B cell (primary cell): ENCODE measurements around the gene XRCC6.

Experiments
- CTCF ChIP-seq: fragments of 200-600 bp; IDR thresholded peaks from one replicate; pipeline ENCODE4 v1.8.0; 2022; ENCODE audit warnings: antibody characterized with exemption, mild to moderate bottlenecking
- EZH2 ChIP-seq: IDR thresholded peaks from 2 replicates; pipeline ENCODE4 v1.6.1; 2012; ENCODE audit warnings: borderline replicate concordance, low read depth, mild to moderate bottlenecking, moderate library complexity, low read length; ENCODE audit not compliant: insufficient read depth, poor library complexity, severe bottlenecking

DNA sequence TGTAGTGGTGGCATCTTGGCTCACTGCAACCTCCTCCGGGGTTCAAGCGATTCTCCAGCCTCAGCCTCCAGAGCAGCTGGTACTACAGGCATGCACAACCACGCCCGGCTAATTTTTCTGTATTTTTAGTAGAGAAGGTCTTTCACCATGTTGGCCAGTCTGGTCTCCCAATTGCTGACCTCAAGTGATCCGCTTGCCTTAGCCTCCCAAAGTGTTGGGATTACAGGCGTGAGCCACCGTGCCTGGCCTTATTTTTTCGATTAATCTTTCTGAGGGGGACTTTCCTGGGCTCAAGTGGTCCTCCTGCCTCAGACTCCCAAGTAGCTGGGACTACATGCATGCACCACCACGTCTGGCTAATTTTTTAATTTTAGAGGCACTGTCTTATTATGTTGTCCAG, 62.0 kb downstream of the XRCC6 start:
- TF ChIP-seq EZH2 (no peak), CTCF (no peak)
